SK-N-MC (cell line): ENCODE measurements around the gene TRPM4.

Source experiments
- DNase-seq: peaks from one replicate; pipeline ENCODE4 v3.0.0-alpha.2; 2011; ENCODE audit warnings: low read depth, low spot score
- H3K27ac ChIP-seq: fragments of 200-600 bp; sonication (generic); 2 replicates; pipeline ENCODE4 v1.5.1; 2016; ENCODE audit warnings: mixed run types
- H3K36me3 ChIP-seq: fragments of 200-600 bp; sonication (generic); 2 replicates; pipeline ENCODE4 v1.6.1; 2017; ENCODE audit warnings: antibody characterized with exemption, low read length, mixed read lengths; ENCODE audit not compliant: insufficient read depth
- H3K4me3 ChIP-seq: fragments of 200-600 bp; sonication (generic); 2 replicates; pipeline ENCODE4 v1.5.1; 2016
- H3K9ac ChIP-seq: fragments of 200-600 bp; sonication (generic); 2 replicates; pipeline ENCODE4 v1.8.0; 2017; ENCODE audit warnings: mixed run types, mixed read lengths; ENCODE audit not compliant: insufficient read length
- H3K9me3 ChIP-seq: fragments of 200-600 bp; sonication (generic); 2 replicates; pipeline ENCODE4 v1.6.1; 2017; ENCODE audit warnings: low read depth, mild to moderate bottlenecking, antibody characterized with exemption, low read length, moderate library complexity, mixed read lengths
- EZH2 ChIP-seq: fragments of 200-600 bp; sonication (generic); IDR thresholded peaks from one replicate; pipeline ENCODE4 v1.6.1; 2017; ENCODE audit warnings: antibody characterized with exemption
- FOXP2 ChIP-seq: optimal IDR thresholded peaks from 2 replicates; pipeline ENCODE3; 2011; ENCODE audit warnings: mild to moderate bottlenecking, moderate library complexity; ENCODE audit not compliant: insufficient read depth; ENCODE audit errors: extremely low read length, control extremely low read depth
- POLR2AphosphoS5 ChIP-seq: IDR thresholded peaks from 2 replicates; pipeline ENCODE4 v1.6.1; 2012; ENCODE audit warnings: mild to moderate bottlenecking, low read depth, low read length, borderline replicate concordance

The TRPM4 gene

DNA sequence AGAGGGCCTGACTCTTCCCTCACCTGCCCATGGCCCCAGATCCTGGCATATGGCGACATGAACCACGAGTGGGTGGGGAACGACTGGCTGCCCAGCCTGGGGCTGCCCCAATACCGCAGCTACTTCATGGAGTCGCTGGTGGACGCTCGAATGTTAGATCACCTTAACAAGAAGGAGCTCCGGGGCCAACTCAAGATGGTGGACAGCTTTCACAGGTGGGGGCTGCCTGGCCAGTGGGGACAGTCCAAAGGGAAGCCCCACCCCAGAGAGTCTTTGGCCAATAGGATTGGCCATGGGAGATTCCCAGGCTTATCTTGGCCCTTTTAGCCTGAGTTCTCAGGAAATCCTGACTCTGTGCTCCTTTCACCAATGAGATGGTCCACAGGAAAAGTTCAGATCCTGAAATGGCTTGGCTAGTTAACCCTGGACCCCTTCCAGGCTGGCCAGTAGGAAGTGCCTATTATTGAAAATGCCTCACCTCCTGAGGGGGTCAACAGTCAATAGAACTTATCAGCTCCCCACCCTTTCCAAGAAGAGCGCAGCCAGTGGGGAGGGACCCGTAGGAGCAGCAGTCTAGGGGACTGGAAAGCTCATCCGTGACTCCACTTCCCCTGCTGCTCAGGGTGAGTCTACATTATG, 9.4 kb upstream of the TRPM4 start:
- TF ChIP-seq POLR2AphosphoS5 (no peak), FOXP2 (no peak), EZH2 (no peak)
- no peaks in the 10 kb centered on the region for H3K9me3 ChIP-seq
- no peak overlapping the region; the same call in 1 of the 2 replicates for H3K4me3 ChIP-seq
- peaks cover 8% of the 10 kb centered on the region for H3K36me3 ChIP-seq
- no peak for DNase-seq
- no peak overlapping the region for H3K9ac ChIP-seq
- H3K27ac ChIP-seq = peak overlapping the region; percentile 19; the same call in 1 of the 2 replicates

DNA sequence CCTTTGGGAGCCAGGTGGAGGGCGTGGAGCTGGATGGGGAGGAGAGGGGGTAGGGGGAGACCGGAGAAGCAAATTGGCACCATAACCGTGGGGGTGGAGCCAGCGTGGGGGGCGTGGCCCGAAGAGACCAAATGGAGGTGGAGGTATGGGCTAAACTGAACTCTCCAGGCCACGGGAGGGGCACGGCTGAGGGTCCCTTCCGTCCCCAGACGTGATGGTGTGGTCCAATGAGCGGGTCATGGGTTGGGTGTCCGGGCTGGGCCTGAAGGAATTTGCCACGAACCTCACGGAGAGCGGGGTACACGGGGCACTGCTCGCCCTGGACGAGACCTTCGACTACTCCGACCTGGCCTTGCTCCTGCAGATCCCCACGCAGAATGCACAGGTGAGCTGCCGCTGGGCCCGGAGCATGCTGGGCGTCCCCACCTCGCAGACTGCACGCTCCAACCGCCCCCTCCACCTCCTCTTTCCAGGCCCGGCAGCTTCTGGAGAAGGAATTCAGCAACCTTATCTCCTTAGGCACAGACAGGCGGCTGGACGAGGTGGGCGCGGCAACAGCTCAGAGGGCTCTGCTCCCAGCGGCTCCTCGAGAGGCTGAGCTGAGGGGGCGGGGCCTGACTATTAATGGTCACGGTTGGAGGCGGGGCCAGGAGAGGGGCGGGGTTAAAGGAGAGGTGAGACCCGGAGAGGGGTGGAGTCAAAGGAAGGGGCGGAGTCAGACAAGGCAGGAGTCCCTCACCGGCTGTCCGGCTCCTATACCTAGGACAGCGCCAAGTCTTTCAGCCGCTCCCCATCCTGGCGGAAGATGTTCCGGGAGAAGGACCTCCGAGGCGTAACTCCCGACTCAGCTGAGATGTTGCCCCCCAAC, 8.6 kb upstream of the TRPM4 start:
- TF ChIP-seq POLR2AphosphoS5 (peak; percentile 77), FOXP2 (no peak)
- no peaks in the 10 kb centered on the region for H3K9me3 ChIP-seq
- peak; percentile 76 for DNase-seq
- H3K4me3 ChIP-seq = peak overlapping the region; percentile 99
- H3K36me3 ChIP-seq = peaks cover 8% of the 10 kb centered on the region
- peak overlapping the region; percentile 91 for H3K9ac ChIP-seq
- peak overlapping the region; percentile 85 for H3K27ac ChIP-seq

GRCh38 chr19:49149652-49150105, 7.9 kb upstream of the TRPM4 start:
- peak; percentile 74 for DNase-seq
- H3K4me3 ChIP-seq = peak overlapping the region; percentile 99
- peak overlapping the region; percentile 91 for H3K9ac ChIP-seq
- peak overlapping the region; percentile 85 for H3K27ac ChIP-seq
- no peaks in the 10 kb centered on the region for H3K9me3 ChIP-seq
- peaks cover 8% of the 10 kb centered on the region for H3K36me3 ChIP-seq
- TF ChIP-seq POLR2AphosphoS5 (peak; percentile 64), EZH2 (no peak), FOXP2 (no peak)

DNA sequence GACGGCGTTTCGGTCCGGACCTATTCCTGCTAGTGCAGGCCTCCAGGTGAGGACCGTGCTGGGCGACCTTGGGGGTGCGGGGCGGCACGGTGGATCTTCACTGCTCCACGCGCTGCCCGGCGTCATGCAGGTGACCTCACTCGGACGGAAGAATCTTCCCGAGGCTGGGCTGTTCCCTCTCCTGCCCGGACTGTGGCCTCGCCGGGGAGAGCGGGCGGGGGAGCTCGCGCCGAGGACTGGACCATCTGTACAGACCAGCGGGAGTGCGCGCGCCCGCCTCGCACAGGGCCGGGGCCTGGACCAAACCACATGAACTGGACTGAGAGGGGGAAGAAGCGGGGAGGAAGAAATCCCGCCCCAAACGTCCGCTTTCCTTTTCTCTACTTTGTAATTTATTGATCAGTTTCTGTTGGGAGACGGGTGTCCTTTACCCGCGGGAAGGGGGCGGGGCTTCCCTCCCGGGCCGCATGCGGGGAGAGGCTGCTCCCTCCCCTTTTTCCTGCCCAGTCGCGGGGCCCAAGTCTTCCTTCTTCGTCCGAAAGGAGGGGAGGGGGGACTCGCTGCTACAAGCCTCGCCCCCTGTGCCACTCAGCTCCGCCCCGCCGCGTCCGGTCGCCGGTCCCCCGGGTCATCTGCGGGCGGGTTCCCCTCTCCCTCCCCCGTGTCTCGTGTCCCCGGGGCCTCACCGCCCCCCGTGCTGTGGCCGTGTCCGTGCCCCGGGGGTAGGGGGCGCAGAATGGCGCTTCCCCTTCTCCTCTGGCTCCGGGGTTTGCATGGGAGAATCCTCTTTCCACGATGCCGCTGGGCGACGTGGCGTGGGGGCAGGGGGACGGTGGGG, 7.3 kb upstream of the TRPM4 start:
- DNase-seq = no peak
- H3K36me3 ChIP-seq = peaks cover 4% of the 10 kb centered on the region
- peak overlapping the region; percentile 85 for H3K27ac ChIP-seq
- peak overlapping the region; percentile 99 for H3K4me3 ChIP-seq
- no peaks in the 10 kb centered on the region for H3K9me3 ChIP-seq
- TF ChIP-seq POLR2AphosphoS5 (peak; percentile 21), FOXP2 (no peak)
- peak overlapping the region; percentile 91 for H3K9ac ChIP-seq

DNA sequence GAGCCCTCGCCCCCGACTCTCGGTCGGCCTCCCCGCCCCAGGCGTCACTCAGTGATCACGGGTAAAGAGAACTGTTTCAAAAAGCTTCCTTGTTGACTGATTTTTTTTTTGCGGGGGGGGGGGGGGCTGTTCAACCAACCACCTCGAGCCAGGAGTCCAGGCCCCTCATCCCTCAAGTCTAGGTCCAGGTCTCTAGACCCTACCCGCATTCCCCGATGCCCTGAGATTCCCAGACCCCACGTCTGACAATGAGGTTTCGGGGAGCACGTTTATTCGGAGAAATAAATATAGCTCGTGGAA, 6.7 kb upstream of the TRPM4 start:
- H3K27ac ChIP-seq = peak overlapping the region; percentile 85
- no peaks in the 10 kb centered on the region; the same call in 1 of the 2 replicates for H3K36me3 ChIP-seq
- TF ChIP-seq FOXP2 (no peak), POLR2AphosphoS5 (no peak), EZH2 (no peak)

GRCh38 chr19:49151267-49152118, 6.1 kb upstream of the TRPM4 start:
- H3K36me3 ChIP-seq = no peaks in the 10 kb centered on the region
- peak overlapping the region; percentile 12 for H3K9ac ChIP-seq
- peak overlapping the region; percentile 99 for H3K4me3 ChIP-seq
- no peaks in the 10 kb centered on the region for H3K9me3 ChIP-seq
- peak; percentile 70 for DNase-seq
- peak overlapping the region; percentile 85; the same call in 1 of the 2 replicates for H3K27ac ChIP-seq
- TF ChIP-seq EZH2 (no peak), POLR2AphosphoS5 (peak; percentile 67), FOXP2 (no peak)

More for the DNA sequence above, 6.7 kb upstream of the TRPM4 start:
- H3K9me3 ChIP-seq = no peaks in the 10 kb centered on the region
- peak overlapping the region; percentile 99 for H3K4me3 ChIP-seq
- DNase-seq = no peak
- H3K9ac ChIP-seq = peak overlapping the region; percentile 91

DNA sequence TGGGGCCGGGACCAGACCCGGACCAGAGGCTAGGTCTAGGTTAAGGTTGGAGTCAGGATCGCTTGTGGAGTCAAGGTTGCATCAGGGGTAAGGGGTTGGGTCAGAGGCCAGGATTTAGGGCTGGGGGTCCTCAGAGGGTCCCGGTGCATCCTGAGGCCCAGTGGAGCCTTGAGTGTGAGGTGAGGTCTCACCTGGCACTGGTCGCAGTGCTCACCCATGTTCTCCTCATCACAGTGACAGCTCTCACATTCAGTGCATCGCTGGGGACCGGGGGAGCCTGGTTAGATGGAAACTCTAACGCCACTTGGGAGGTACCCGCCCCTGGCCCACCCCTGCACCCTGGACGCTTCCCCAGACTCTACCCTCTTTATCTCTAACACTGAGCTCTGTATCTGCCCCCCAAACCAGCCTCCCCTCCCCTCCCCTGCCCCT, 5.5 kb upstream of the TRPM4 start:
- H3K4me3 ChIP-seq = peak overlapping the region; percentile 99
- no peak overlapping the region for H3K9ac ChIP-seq
- no peaks in the 10 kb centered on the region for H3K9me3 ChIP-seq
- no peak overlapping the region for H3K27ac ChIP-seq
- no peaks in the 10 kb centered on the region for H3K36me3 ChIP-seq
- DNase-seq = no peak
- TF ChIP-seq FOXP2 (no peak), EZH2 (no peak), POLR2AphosphoS5 (no peak)
